OCI-LY1 (cell line): ENCODE results near the gene SEMA3F.

Experiments
- EZH2 ChIP-seq: fragments of 200-600 bp; sonication (generic), shearing (Covaris generic); IDR thresholded peaks from 2 replicates; pipeline ENCODE4 v1.8.0; 2017; ENCODE audit warnings: borderline replicate concordance, mixed run types, mild to moderate bottlenecking, antibody characterized with exemption, low read length, moderate library complexity, mixed read lengths
- TF ChIP-seq, protein P1 (sequence below): fragments of 200-600 bp; sonication (generic), shearing (Covaris generic); IDR thresholded peaks from 2 replicates; pipeline ENCODE4 v1.5.1; 2017; ENCODE audit warnings: mild to moderate bottlenecking, antibody characterized with exemption, low read length, moderate library complexity, mixed read lengths

DNA sequence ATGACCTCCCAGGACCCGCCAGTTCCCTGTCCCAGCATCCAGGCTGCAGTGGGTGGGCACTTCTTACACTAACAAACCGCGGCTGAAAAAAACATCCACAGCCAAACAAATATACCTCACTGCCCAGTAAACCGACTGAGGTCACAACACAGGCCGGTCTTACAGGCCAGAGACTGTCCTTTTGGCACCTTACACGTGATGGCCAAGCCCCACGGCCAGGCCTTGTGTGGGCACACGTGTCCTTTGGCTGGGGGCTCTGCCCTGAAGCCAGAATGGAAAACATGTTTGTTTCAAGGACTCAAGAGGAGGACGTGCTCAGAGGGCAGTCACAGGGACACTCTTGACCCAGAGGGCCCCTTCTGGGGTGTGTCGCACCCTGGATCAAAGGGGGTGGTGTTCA lies 59.7 kb downstream of the SEMA3F start:
- no peak for TF ChIP-seq EZH2
- TF ChIP-seq, protein P1, sequence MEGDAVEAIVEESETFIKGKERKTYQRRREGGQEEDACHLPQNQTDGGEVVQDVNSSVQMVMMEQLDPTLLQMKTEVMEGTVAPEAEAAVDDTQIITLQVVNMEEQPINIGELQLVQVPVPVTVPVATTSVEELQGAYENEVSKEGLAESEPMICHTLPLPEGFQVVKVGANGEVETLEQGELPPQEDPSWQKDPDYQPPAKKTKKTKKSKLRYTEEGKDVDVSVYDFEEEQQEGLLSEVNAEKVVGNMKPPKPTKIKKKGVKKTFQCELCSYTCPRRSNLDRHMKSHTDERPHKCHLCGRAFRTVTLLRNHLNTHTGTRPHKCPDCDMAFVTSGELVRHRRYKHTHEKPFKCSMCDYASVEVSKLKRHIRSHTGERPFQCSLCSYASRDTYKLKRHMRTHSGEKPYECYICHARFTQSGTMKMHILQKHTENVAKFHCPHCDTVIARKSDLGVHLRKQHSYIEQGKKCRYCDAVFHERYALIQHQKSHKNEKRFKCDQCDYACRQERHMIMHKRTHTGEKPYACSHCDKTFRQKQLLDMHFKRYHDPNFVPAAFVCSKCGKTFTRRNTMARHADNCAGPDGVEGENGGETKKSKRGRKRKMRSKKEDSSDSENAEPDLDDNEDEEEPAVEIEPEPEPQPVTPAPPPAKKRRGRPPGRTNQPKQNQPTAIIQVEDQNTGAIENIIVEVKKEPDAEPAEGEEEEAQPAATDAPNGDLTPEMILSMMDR, result no peak
